ENCODE results near the gene LILRA6. TPM values are rescaled to one million over a fixed set of nuclear protein-coding genes. Genes with fewer than 3 reads are reported as not detected.

LILRA6 gene
- total and polyA plus RNA-seq, 2 of the 13 experiments (the other 11 are each of a cell fraction or from before 2014, with no cell fraction given) = not detected

DNA sequence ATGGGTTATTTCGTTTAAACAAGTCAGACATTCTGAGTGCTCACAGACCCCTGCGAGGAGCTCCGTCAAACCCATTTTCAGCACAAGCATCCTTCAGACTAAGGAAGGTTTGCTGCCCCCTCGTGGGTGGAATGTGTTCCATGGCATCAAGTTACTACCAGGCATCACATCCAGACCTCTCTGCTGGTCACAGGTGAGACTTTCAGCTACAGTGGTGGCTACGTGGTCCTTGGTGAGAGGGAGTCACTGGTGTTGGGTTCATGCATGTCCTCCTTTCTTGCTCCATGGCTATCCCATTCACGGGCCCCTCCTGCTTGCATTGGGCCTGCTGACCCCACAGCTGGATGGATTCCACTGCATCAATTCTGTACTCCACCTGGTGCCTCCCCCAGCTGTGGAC is 23.5 kb upstream of the LILRA6 start (continued):
- TF ChIP-seq, protein P1, sequence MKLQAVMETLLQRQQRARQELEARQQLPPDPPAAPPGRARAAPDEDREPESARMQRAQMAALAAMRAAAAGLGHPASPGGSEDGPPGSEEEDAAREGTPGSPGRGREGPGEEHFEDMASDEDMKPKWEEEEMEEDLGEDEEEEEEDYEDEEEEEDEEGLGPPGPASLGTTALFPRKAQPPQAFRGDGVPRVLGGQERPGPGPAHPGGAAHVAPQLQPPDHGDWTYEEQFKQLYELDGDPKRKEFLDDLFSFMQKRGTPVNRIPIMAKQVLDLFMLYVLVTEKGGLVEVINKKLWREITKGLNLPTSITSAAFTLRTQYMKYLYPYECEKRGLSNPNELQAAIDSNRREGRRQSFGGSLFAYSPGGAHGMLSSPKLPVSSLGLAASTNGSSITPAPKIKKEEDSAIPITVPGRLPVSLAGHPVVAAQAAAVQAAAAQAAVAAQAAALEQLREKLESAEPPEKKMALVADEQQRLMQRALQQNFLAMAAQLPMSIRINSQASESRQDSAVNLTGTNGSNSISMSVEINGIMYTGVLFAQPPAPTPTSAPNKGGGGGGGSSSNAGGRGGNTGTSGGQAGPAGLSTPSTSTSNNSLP (IDR thresholded peaks at IDR 0.05; ENCODE audit: low read depth, low read length) = no peak
- TF ChIP-seq, protein P2, sequence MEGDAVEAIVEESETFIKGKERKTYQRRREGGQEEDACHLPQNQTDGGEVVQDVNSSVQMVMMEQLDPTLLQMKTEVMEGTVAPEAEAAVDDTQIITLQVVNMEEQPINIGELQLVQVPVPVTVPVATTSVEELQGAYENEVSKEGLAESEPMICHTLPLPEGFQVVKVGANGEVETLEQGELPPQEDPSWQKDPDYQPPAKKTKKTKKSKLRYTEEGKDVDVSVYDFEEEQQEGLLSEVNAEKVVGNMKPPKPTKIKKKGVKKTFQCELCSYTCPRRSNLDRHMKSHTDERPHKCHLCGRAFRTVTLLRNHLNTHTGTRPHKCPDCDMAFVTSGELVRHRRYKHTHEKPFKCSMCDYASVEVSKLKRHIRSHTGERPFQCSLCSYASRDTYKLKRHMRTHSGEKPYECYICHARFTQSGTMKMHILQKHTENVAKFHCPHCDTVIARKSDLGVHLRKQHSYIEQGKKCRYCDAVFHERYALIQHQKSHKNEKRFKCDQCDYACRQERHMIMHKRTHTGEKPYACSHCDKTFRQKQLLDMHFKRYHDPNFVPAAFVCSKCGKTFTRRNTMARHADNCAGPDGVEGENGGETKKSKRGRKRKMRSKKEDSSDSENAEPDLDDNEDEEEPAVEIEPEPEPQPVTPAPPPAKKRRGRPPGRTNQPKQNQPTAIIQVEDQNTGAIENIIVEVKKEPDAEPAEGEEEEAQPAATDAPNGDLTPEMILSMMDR (CRISPR knock-in tag; IDR thresholded peaks at IDR 0.05) = peak; percentile 79
- TF ChIP-seq FOSL2 (CRISPR knock-in tag; IDR thresholded peaks at IDR 0.05) = no peak
- TF ChIP-seq POLR2A (IDR thresholded peaks at IDR 0.05; ENCODE audit: insufficient read depth in 1 of 2, low read depth in 2 of 2, low read length in 2 of 2) = no peak
- no peak for TF ChIP-seq MXD4 (CRISPR knock-in tag; IDR thresholded peaks at IDR 0.05)
- TF ChIP-seq ZKSCAN1 (IDR thresholded peaks at IDR 0.05; ENCODE audit: low read length) = no peak
- TF ChIP-seq ZNF256 (CRISPR knock-in tag; conservative IDR thresholded peaks at IDR 0.05) = no peak
- TF ChIP-seq NFYB (CRISPR knock-in tag; IDR thresholded peaks at IDR 0.05) = no peak
- no peak for TF ChIP-seq ZNF543 (CRISPR knock-in tag; IDR thresholded peaks at IDR 0.05)
- TF ChIP-seq KDM5B (CRISPR knock-in tag; IDR thresholded peaks at IDR 0.05; ENCODE audit: borderline replicate concordance) = no peak
- TF ChIP-seq IRX3 (CRISPR knock-in tag; IDR thresholded peaks at IDR 0.05; ENCODE audit: borderline replicate concordance, low read depth) = no peak
- no peak for TF ChIP-seq MYC (CRISPR knock-in tag; IDR thresholded peaks at IDR 0.05; ENCODE audit: borderline replicate concordance)
- TF ChIP-seq PAF1 (CRISPR knock-in tag; IDR thresholded peaks at IDR 0.05) = no peak
- TF ChIP-seq MTA1 (CRISPR knock-in tag; IDR thresholded peaks at IDR 0.05; ENCODE audit: borderline replicate concordance) = no peak
- no peak for TF ChIP-seq NFE2 (CRISPR knock-in tag; IDR thresholded peaks at IDR 0.05)
- peak; percentile 63 for TF ChIP-seq STAG1 (CRISPR knock-in tag; IDR thresholded peaks at IDR 0.05)
- TF ChIP-seq CEBPG (CRISPR knock-in tag; IDR thresholded peaks at IDR 0.05) = no peak
- TF ChIP-seq, protein P3, sequence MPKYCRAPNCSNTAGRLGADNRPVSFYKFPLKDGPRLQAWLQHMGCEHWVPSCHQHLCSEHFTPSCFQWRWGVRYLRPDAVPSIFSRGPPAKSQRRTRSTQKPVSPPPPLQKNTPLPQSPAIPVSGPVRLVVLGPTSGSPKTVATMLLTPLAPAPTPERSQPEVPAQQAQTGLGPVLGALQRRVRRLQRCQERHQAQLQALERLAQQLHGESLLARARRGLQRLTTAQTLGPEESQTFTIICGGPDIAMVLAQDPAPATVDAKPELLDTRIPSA (CRISPR knock-in tag; IDR thresholded peaks at IDR 0.05; ENCODE audit: borderline replicate concordance) = no peak
- TF ChIP-seq XRCC5 (optimal IDR thresholded peaks at IDR 0.05; ENCODE audit: low read length) = peak; percentile 38
- TF ChIP-seq, protein P4, sequence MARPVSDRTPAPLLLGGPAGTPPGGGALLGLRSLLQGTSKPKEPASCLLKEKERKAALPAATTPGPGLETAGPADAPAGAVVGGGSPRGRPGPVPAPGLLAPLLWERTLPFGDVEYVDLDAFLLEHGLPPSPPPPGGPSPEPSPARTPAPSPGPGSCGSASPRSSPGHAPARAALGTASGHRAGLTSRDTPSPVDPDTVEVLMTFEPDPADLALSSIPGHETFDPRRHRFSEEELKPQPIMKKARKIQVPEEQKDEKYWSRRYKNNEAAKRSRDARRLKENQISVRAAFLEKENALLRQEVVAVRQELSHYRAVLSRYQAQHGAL (CRISPR knock-in tag; IDR thresholded peaks at IDR 0.05; ENCODE audit: not compliant biosample characterization) = no peak
- no peak for TF ChIP-seq GABPB1 (CRISPR knock-in tag; IDR thresholded peaks at IDR 0.05)
- TF ChIP-seq ZBTB3 (CRISPR knock-in tag; IDR thresholded peaks at IDR 0.05; ENCODE audit: borderline replicate concordance, low read depth) = no peak
- TF ChIP-seq SIX4 (CRISPR knock-in tag; IDR thresholded peaks at IDR 0.05) = peak; percentile 96
- TF ChIP-seq SMAD3 (CRISPR knock-in tag; IDR thresholded peaks at IDR 0.05) = no peak
- TF ChIP-seq NCOA2 (CRISPR knock-in tag; IDR thresholded peaks at IDR 0.05) = no peak
- TF ChIP-seq ZNF33A (CRISPR knock-in tag; IDR thresholded peaks at IDR 0.05; ENCODE audit: borderline replicate concordance) = no peak
- TF ChIP-seq SNRNP70 (IDR thresholded peaks at IDR 0.05; ENCODE audit: low read depth, low read length) = no peak
- no peak for TF ChIP-seq HMG20A (CRISPR knock-in tag; IDR thresholded peaks at IDR 0.05; ENCODE audit: borderline replicate concordance)
- no peak for TF ChIP-seq ZFP90 (CRISPR knock-in tag; IDR thresholded peaks at IDR 0.05; ENCODE audit: borderline replicate concordance)
- TF ChIP-seq SNAI1 (CRISPR knock-in tag; IDR thresholded peaks at IDR 0.05; ENCODE audit: borderline replicate concordance) = no peak
- TF ChIP-seq ZNF761 (CRISPR knock-in tag; conservative IDR thresholded peaks at IDR 0.05) = no peak

All from HepG2 (cell line).